HepG2 (cell line): ENCODE data around the gene RIPK3. TPM values are rescaled to one million over a fixed set of nuclear protein-coding genes. Genes with fewer than 3 reads are reported as not detected.

Experiments used
- ARNT2 ChIP-seq: sonication (generic); formaldehyde crosslinking; IDR thresholded peaks from 2 replicates; pipeline ENCODE4 v1.8.0; 2022; ENCODE audit warnings: mild to moderate bottlenecking, low read depth, missing genetic modification reagents, moderate library complexity
- MXI1 ChIP-seq: IDR thresholded peaks from 3 replicates; pipeline ENCODE4 v1.6.1; 2012; ENCODE audit warnings: low read depth, low read length, inconsistent platforms, borderline replicate concordance
- PHB2 ChIP-seq: fragments of 450-650 bp; IDR thresholded peaks from 2 replicates; pipeline ENCODE4 v1.6.1; 2018; ENCODE audit not compliant: partially characterized antibody
- SMC3 ChIP-seq: IDR thresholded peaks from 2 replicates; pipeline ENCODE4 v1.6.1; 2011; ENCODE audit warnings: low read length, improper control_type of control experiment
- TOPORS ChIP-seq: sonication (generic); formaldehyde crosslinking; IDR thresholded peaks from 2 replicates; pipeline ENCODE4 v1.8.0; 2023; ENCODE audit warnings: mild to moderate bottlenecking, missing genetic modification reagents
- ZNF230 ChIP-seq: sonication (generic); formaldehyde crosslinking; IDR thresholded peaks from 2 replicates; pipeline ENCODE4 v1.4.0; 2020; ENCODE audit warnings: mild to moderate bottlenecking, missing genetic modification reagents
- ZNF3 ChIP-seq: IDR thresholded peaks from 2 replicates; pipeline ENCODE4 v1.7.0; 2017; ENCODE audit warnings: inconsistent platforms
- ZNF776 ChIP-seq: sonication (generic); formaldehyde crosslinking; IDR thresholded peaks from 2 replicates; pipeline ENCODE4 v1.4.0; 2020; ENCODE audit warnings: mild to moderate bottlenecking, missing genetic modification reagents
- ZSCAN22 ChIP-seq: sonication (generic); formaldehyde crosslinking; IDR thresholded peaks from 2 replicates; pipeline ENCODE4 v1.4.0; 2020; ENCODE audit warnings: mild to moderate bottlenecking, missing genetic modification reagents
- polyA plus RNA-seq, 8 experiments: library from polyadenylated mRNA; depleted of rRNA in 3 of 8; stranded (reverse) in 7 of 8; unstranded in 1 of 8; fragments of >200 nt; fragmentation: Illumina TruSeq in 4 of 8; extraction: Trizol in 4 of 8; gene quantifications; 2 replicates each; pipeline versions ENCODE4 v1.2.1 to v1.2.3, GENCODE V29; 2011 to 2016; ENCODE audit warnings: low read depth in 4 of 8, missing spikeins in 1 of 8, mixed read lengths in 1 of 8; ENCODE audit not compliant: insufficient read depth in 1 of 8
- total RNA-seq, 5 experiments: library from RNA; depleted of rRNA; stranded (reverse); fragments of >200 nt; fragmentation: Illumina TruSeq; extraction: Trizol; gene quantifications; 2 replicates each; pipeline ENCODE4 v1.2.3, GENCODE V29; 2016; ENCODE audit warnings: low read depth in 1 of 5
- TF ChIP-seq, protein P1 (sequence below): IDR thresholded peaks from 2 replicates; pipeline ENCODE4 v1.4.0; 2020; ENCODE audit warnings: mild to moderate bottlenecking, missing genetic modification reagents
- TF ChIP-seq, protein P2 (sequence below): sonication (generic); formaldehyde crosslinking; IDR thresholded peaks from 2 replicates; pipeline ENCODE4 v1.4.0; 2020; ENCODE audit warnings: missing genetic modification reagents
- TF ChIP-seq, protein P3 (sequence below): sonication (generic); formaldehyde crosslinking; IDR thresholded peaks from 2 replicates; pipeline ENCODE4 v1.5.0; 2020; ENCODE audit warnings: missing genetic modification reagents, mild to moderate bottlenecking, borderline replicate concordance
- TF ChIP-seq, protein P4 (sequence below): IDR thresholded peaks from 2 replicates; pipeline ENCODE4 v1.6.1; 2016; ENCODE audit warnings: missing genetic modification reagents, missing compliant biosample characterization
- TF ChIP-seq, protein P5 (sequence below): IDR thresholded peaks from 2 replicates; pipeline ENCODE4 v1.6.1; 2018; ENCODE audit warnings: missing genetic modification reagents, mild to moderate bottlenecking, missing compliant biosample characterization

Gene RIPK3
- total and polyA plus RNA-seq, 2 of the 13 experiments (the other 11 are each of a cell fraction or from before 2014, with no cell fraction given), result not detected

DNA sequence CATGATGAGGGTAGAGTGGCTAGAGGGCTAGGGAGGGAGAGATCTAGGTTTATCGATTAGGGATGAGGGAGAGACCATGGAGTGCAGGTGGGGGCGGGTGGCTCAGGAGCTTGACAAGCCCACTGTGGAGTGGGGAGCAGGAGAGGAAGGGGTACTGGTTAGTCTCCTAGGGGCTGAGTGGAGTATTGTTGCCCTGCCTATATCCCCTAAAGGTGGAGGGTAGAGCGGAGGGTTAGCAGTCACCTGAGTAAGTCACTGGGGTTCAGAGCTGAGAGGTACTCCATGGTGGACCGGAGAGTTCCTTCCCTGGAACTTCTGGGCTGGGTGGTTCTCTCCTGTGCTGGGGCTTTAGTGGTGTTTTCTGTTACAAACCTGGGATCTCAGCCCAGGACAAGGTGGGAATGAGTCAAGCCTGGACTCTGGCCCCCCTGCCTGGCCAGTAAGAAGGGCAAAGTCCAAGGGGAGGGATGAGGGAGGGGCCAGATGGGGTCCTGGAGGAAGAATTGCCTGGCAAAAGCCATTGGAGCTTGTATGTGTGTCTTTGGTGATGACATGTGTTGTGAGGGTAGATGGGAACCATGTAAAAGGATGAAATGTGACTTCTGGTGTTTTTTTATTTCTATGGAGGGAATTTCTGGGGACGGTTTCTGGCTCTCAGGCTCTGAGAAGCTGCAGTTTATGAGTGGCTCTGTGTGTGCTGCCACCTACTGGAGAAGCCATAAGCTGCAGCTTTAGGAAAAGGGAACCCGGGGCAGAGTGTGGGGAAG, 32.0 kb downstream of the RIPK3 start, which contains the start of gene CIDEB (continued):
- TF ChIP-seq, protein P1, sequence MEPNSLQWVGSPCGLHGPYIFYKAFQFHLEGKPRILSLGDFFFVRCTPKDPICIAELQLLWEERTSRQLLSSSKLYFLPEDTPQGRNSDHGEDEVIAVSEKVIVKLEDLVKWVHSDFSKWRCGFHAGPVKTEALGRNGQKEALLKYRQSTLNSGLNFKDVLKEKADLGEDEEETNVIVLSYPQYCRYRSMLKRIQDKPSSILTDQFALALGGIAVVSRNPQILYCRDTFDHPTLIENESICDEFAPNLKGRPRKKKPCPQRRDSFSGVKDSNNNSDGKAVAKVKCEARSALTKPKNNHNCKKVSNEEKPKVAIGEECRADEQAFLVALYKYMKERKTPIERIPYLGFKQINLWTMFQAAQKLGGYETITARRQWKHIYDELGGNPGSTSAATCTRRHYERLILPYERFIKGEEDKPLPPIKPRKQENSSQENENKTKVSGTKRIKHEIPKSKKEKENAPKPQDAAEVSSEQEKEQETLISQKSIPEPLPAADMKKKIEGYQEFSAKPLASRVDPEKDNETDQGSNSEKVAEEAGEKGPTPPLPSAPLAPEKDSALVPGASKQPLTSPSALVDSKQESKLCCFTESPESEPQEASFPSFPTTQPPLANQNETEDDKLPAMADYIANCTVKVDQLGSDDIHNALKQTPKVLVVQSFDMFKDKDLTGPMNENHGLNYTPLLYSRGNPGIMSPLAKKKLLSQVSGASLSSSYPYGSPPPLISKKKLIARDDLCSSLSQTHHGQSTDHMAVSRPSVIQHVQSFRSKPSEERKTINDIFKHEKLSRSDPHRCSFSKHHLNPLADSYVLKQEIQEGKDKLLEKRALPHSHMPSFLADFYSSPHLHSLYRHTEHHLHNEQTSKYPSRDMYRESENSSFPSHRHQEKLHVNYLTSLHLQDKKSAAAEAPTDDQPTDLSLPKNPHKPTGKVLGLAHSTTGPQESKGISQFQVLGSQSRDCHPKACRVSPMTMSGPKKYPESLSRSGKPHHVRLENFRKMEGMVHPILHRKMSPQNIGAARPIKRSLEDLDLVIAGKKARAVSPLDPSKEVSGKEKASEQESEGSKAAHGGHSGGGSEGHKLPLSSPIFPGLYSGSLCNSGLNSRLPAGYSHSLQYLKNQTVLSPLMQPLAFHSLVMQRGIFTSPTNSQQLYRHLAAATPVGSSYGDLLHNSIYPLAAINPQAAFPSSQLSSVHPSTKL (CRISPR knock-in tag), result peak; percentile 93
- peak; percentile 86; the same call in 1 of the 2 replicates for TF ChIP-seq TOPORS (CRISPR knock-in tag)
- TF ChIP-seq, protein P2, sequence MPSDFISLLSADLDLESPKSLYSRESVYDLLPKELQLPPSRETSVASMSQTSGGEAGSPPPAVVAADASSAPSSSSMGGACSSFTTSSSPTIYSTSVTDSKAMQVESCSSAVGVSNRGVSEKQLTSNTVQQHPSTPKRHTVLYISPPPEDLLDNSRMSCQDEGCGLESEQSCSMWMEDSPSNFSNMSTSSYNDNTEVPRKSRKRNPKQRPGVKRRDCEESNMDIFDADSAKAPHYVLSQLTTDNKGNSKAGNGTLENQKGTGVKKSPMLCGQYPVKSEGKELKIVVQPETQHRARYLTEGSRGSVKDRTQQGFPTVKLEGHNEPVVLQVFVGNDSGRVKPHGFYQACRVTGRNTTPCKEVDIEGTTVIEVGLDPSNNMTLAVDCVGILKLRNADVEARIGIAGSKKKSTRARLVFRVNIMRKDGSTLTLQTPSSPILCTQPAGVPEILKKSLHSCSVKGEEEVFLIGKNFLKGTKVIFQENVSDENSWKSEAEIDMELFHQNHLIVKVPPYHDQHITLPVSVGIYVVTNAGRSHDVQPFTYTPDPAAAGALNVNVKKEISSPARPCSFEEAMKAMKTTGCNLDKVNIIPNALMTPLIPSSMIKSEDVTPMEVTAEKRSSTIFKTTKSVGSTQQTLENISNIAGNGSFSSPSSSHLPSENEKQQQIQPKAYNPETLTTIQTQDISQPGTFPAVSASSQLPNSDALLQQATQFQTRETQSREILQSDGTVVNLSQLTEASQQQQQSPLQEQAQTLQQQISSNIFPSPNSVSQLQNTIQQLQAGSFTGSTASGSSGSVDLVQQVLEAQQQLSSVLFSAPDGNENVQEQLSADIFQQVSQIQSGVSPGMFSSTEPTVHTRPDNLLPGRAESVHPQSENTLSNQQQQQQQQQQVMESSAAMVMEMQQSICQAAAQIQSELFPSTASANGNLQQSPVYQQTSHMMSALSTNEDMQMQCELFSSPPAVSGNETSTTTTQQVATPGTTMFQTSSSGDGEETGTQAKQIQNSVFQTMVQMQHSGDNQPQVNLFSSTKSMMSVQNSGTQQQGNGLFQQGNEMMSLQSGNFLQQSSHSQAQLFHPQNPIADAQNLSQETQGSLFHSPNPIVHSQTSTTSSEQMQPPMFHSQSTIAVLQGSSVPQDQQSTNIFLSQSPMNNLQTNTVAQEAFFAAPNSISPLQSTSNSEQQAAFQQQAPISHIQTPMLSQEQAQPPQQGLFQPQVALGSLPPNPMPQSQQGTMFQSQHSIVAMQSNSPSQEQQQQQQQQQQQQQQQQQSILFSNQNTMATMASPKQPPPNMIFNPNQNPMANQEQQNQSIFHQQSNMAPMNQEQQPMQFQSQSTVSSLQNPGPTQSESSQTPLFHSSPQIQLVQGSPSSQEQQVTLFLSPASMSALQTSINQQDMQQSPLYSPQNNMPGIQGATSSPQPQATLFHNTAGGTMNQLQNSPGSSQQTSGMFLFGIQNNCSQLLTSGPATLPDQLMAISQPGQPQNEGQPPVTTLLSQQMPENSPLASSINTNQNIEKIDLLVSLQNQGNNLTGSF (CRISPR knock-in tag), result peak; percentile 78; the same call in 1 of the 2 replicates
- peak; percentile 61; the same call in 1 of the 2 replicates for TF ChIP-seq ZNF3 (CRISPR knock-in tag)
- TF ChIP-seq PHB2, result no peak
- TF ChIP-seq MXI1, result peak; percentile 75; the same call in 1 of the 3 replicates
- TF ChIP-seq, protein P3, sequence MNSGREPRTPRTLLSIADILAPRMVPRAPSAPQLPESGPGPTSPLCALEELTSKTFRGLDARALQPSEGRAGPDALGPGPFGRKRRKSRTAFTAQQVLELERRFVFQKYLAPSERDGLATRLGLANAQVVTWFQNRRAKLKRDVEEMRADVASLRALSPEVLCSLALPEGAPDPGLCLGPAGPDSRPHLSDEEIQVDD (CRISPR knock-in tag), result peak; percentile 13; the same call in 1 of the 2 replicates
- TF ChIP-seq SMC3, result peak; percentile 75
- TF ChIP-seq, protein P4, sequence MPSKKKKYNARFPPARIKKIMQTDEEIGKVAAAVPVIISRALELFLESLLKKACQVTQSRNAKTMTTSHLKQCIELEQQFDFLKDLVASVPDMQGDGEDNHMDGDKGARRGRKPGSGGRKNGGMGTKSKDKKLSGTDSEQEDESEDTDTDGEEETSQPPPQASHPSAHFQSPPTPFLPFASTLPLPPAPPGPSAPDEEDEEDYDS, result peak; percentile 89
- TF ChIP-seq ZNF776 (CRISPR knock-in tag), result peak; percentile 60; the same call in 1 of the 2 replicates
- peak; percentile 91 for TF ChIP-seq ARNT2 (CRISPR knock-in tag)
- peak; percentile 52; the same call in 1 of the 2 replicates for TF ChIP-seq ZSCAN22
- TF ChIP-seq ZNF230 (CRISPR knock-in tag), result peak; percentile 82
- TF ChIP-seq, protein P5, sequence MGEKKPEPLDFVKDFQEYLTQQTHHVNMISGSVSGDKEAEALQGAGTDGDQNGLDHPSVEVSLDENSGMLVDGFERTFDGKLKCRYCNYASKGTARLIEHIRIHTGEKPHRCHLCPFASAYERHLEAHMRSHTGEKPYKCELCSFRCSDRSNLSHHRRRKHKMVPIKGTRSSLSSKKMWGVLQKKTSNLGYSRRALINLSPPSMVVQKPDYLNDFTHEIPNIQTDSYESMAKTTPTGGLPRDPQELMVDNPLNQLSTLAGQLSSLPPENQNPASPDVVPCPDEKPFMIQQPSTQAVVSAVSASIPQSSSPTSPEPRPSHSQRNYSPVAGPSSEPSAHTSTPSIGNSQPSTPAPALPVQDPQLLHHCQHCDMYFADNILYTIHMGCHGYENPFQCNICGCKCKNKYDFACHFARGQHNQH (CRISPR knock-in tag), result peak; percentile 97
